ENCODE results near the gene TSBP1. TPM values are rescaled to one million over a fixed set of nuclear protein-coding genes. Genes with fewer than 3 reads are reported as not detected.
"Not testable (repeated sequence)": the region's sequence is repeated elsewhere in the genome, so short reads cannot be mapped to it uniquely, and the experiment has no call there.

The TSBP1 gene
- total and polyA plus RNA-seq, 4 donors: not detected

DNA sequence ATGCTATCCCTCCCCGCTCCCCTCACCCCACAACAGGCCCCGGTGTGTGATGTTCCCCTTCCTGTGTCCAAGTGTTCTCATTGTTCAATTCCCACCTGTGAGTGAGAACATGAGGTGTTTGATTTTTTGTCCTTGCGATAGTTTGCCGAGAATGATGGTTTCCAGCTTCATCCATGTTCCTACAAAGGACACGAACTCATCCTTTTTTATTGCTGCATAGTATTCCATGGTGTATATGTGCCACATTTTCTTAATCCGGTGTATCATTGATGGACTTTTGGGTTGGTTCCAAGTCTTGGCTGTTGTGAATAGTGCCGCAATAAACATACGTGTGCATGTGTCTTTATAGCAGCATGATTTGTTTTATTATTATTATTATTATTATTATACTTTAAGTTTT lies 13.2 kb downstream of the TSBP1 start:
- H3K27ac ChIP-seq (ENCODE audit: low read depth in 1 of 2, low read length in 2 of 2); ATAC-seq (ENCODE audit: low FRiP score); H3K4me3 ChIP-seq (ENCODE audit: low read length in 2 of 2); H3K4me1 ChIP-seq (ENCODE audit: control insufficient read depth in 1 of 2, insufficient read depth in 2 of 2, low read length in 2 of 2); H3K9me3 ChIP-seq (ENCODE audit: control insufficient read depth, low read length); H3K27me3 ChIP-seq (ENCODE audit: control insufficient read depth in 1 of 2, insufficient read depth in 2 of 2, low read length in 1 of 2); DNase-seq; intact Hi-C loops (cut with DNase I); H3K36me3 ChIP-seq (ENCODE audit: control insufficient read depth in 1 of 2, insufficient read depth in 2 of 2, low read length in 1 of 2): not testable (repeated sequence)
- 78 to 84% methylated on average over 6 to 8 of the region's 8 CpGs for WGBS, 2 donors

DNA sequence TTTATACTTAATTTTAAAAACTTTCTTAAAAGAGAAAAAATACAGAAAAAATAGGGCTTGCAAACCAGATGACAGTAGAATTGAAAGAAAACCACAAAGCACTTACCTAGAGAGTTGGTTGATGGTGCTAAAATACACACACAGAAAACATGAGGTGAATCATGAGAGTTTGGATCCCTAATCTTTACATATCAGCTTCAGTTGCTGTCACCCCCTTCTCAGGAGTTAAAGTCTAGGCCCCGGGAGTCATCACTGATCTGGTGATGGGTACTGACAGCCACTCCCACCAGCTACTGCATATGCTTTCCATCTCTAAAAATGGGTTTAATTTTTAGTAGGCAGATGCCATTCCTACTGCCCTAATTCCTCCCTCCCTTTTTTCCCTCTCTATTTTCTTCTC lies 16.7 kb downstream of the TSBP1 start:
- ATAC-seq (ENCODE audit: low FRiP score): no peak
- DNase-seq: no peak
- 61 to 62% methylated on average over 1 of the region's 1 CpG for WGBS, 2 donors

DNA sequence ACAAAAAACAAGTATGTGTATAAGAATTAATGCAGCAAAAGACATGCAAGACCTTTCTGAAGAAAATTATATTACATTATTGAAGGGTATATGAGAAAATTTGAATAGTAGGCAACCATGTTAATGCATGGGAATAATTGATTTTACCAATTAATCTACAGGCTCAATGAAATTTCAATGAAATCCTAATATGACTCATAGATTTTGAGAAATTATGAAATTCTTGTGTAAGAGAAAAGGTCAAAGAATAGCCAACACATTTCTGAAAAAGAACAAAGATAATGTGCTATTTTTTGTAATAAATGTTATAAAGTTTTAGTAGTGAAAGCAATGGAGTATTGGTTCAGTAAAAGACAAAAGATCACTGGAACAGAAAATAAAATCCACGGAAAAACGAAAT lies 18.4 kb downstream of the TSBP1 start:
- Histone ChIP-seq H3K4me1 (ENCODE audit: control insufficient read depth in 1 of 2, insufficient read depth in 2 of 2, low read length in 2 of 2) (no peaks in the 10 kb centered on the region), H3K36me3 (ENCODE audit: control insufficient read depth in 1 of 2, insufficient read depth in 2 of 2, low read length in 1 of 2) (no peaks in the 10 kb centered on the region)
- no peak for ATAC-seq (ENCODE audit: low FRiP score)

More for the DNA sequence above, 16.7 kb downstream of the TSBP1 start:
- H3K27me3 ChIP-seq (ENCODE audit: control insufficient read depth in 1 of 2, insufficient read depth in 2 of 2, low read length in 1 of 2): no peaks in the 10 kb centered on the region
- H3K4me3 ChIP-seq (ENCODE audit: low read length in 2 of 2): no peak overlapping the region
- no peaks in the 10 kb centered on the region for H3K36me3 ChIP-seq (ENCODE audit: control insufficient read depth in 1 of 2, insufficient read depth in 2 of 2, low read length in 1 of 2)
- H3K4me1 ChIP-seq (ENCODE audit: control insufficient read depth in 1 of 2, insufficient read depth in 2 of 2, low read length in 2 of 2): no peaks in the 10 kb centered on the region
- intact Hi-C loops (cut with DNase I): no loop called here
- no peaks in the 10 kb centered on the region for H3K9me3 ChIP-seq (ENCODE audit: control insufficient read depth, low read length)
- no peak overlapping the region for H3K27ac ChIP-seq (ENCODE audit: low read depth in 1 of 2, low read length in 2 of 2)

DNA sequence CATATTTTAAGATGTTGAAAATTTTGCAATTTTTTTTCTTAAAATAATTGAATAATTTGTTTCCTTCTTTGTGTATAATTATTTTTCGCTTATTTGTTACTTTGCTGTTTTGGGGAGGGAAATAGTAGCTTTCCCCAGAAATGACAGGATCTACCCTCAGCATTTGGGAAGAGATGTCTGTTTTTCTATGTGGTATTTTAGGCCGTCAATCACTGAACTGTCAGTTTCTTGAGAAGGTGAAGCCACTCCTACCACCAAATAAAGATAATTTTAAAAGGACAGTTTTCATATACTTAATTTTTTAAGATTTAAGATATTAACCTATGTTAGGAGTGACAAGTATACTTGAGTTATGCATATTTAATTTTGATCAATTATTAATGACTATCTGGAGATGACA lies 31.5 kb downstream of the TSBP1 start:
- H3K4me1 ChIP-seq (ENCODE audit: control insufficient read depth in 1 of 2, insufficient read depth in 2 of 2, low read length in 2 of 2): no peaks in the 10 kb centered on the region
- H3K27ac ChIP-seq (ENCODE audit: low read depth in 1 of 2, low read length in 2 of 2): no peak overlapping the region
- WGBS, 2 donors: 75 to 88% methylated on average over 2 of the region's 2 CpGs
- DNase-seq (no peak), ATAC-seq (ENCODE audit: low FRiP score) (no peak)
- intact Hi-C loops (cut with DNase I): no loop called here
- H3K4me3 ChIP-seq (ENCODE audit: low read length in 2 of 2): no peak overlapping the region
- H3K36me3 ChIP-seq (ENCODE audit: control insufficient read depth in 1 of 2, insufficient read depth in 2 of 2, low read length in 1 of 2): no peaks in the 10 kb centered on the region
- H3K9me3 ChIP-seq (ENCODE audit: control insufficient read depth, low read length): no peaks in the 10 kb centered on the region
- H3K27me3 ChIP-seq (ENCODE audit: control insufficient read depth in 1 of 2, insufficient read depth in 2 of 2, low read length in 1 of 2): peaks cover 0 to 5% of the 10 kb centered on the region in 2 donors

More for the DNA sequence above, 18.4 kb downstream of the TSBP1 start:
- Histone ChIP-seq H3K4me3 (ENCODE audit: low read length in 2 of 2) (no peak overlapping the region), H3K27ac (ENCODE audit: low read depth in 1 of 2, low read length in 2 of 2) (no peak overlapping the region), H3K9me3 (ENCODE audit: control insufficient read depth, low read length) (no peaks in the 10 kb centered on the region), H3K27me3 (ENCODE audit: control insufficient read depth in 1 of 2, insufficient read depth in 2 of 2, low read length in 1 of 2) (no peaks in the 10 kb centered on the region)
- no peak for DNase-seq
- intact Hi-C loops (cut with DNase I): no loop called here
- WGBS, 2 donors: 76 to 86% methylated on average over 2 of the region's 2 CpGs

DNA sequence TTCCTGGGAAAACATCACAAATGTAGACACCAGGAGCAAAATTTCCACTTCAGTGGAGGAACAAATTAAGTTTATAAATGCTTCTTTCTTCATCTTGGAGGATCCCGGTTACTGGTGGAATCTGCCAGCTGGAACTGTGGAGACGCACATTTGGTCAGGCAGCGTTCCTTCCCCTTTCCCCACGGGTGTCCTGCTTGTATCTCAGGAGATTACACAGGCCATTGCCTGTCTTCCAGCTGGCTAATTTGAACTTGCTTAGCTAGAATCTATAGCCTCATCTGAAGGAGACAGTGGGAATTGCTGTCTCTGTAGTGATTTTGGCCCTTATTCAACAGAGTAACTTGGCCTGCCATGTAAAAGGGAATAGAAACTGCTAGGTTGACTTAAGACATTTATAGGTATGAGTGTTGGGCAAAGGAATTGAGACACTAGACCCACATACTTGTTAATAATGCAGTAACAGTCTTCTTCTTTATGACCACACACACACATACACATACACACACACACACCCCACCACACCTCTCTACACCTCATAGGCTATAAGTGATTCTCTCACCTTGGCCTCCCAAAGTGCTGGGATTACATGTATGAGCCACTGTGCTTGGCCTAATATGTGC lies 34.4 kb downstream of the TSBP1 start:
- intact Hi-C loops (cut with DNase I): no loop called here
- DNase-seq (no peak), ATAC-seq (ENCODE audit: low FRiP score) (no peak)

DNA sequence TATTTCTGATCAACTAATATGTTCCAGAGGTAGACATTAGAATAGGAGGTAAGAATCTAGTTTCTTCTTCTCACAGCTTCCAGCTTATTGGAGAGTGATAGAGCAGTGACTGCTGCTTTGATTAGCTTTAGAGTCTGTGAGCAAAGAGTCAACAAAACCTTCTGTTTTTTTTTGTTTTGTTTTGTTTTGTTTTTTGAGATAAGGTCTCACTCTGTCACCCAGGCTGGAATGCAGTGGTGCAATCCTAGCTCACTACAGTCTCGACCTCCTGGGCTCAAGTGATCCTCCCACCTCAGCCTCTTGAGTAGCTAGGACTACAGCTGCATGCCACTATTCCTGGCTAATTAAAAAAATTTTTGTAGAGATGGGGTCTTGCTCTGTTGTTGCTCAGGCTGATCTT lies 39.3 kb downstream of the TSBP1 start:
- H3K36me3 ChIP-seq (ENCODE audit: control insufficient read depth in 1 of 2, insufficient read depth in 2 of 2, low read length in 1 of 2): no peaks in the 10 kb centered on the region
- 71 to 75% methylated on average over 1 of the region's 1 CpG for WGBS, 2 donors

More for the DNA sequence above, 34.4 kb downstream of the TSBP1 start:
- Histone ChIP-seq H3K27me3 (ENCODE audit: control insufficient read depth in 1 of 2, insufficient read depth in 2 of 2, low read length in 1 of 2) (peaks cover 0 to 5% of the 10 kb centered on the region in 2 donors), H3K9me3 (ENCODE audit: control insufficient read depth, low read length) (no peaks in the 10 kb centered on the region), H3K36me3 (ENCODE audit: control insufficient read depth in 1 of 2, insufficient read depth in 2 of 2, low read length in 1 of 2) (no peaks in the 10 kb centered on the region), H3K4me1 (ENCODE audit: control insufficient read depth in 1 of 2, insufficient read depth in 2 of 2, low read length in 2 of 2) (no peaks in the 10 kb centered on the region), H3K27ac (ENCODE audit: low read depth in 1 of 2, low read length in 2 of 2) (no peak overlapping the region), H3K4me3 (ENCODE audit: low read length in 2 of 2) (no peak overlapping the region)
- 77 to 78% methylated on average over 4 of the region's 4 CpGs for WGBS, 2 donors

DNA sequence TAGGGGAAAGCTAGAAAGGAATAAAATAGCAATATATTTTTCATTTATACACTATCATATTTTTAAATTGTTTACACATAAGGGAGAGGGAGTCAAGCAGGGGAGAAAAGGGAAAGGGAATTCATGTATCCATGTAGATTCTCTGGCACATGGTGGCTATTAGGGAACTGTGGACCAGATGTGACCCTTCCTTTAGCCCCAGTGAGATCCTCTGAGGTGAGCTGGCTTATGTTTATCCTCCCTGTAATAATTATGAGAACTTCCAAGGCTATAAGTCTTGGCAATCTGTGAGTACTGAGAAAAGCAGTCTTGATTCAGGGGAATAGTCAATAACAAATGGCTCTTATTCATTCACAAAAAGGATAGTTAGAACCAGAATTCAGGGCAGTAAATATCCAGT lies 42.6 kb downstream of the TSBP1 start:
- intact Hi-C loops (cut with DNase I): no loop called here
- Histone ChIP-seq H3K9me3 (ENCODE audit: control insufficient read depth, low read length) (no peaks in the 10 kb centered on the region), H3K4me3 (ENCODE audit: low read length in 2 of 2) (no peak overlapping the region), H3K4me1 (ENCODE audit: control insufficient read depth in 1 of 2, insufficient read depth in 2 of 2, low read length in 2 of 2) (no peaks in the 10 kb centered on the region), H3K36me3 (ENCODE audit: control insufficient read depth in 1 of 2, insufficient read depth in 2 of 2, low read length in 1 of 2) (no peaks in the 10 kb centered on the region), H3K27me3 (ENCODE audit: control insufficient read depth in 1 of 2, insufficient read depth in 2 of 2, low read length in 1 of 2) (no peaks in the 10 kb centered on the region), H3K27ac (ENCODE audit: low read depth in 1 of 2, low read length in 2 of 2) (no peak overlapping the region)
- no peak for ATAC-seq (ENCODE audit: low FRiP score)
- DNase-seq: no peak

More for the DNA sequence above, 39.3 kb downstream of the TSBP1 start:
- H3K9me3 ChIP-seq (ENCODE audit: control insufficient read depth, low read length): no peaks in the 10 kb centered on the region
- intact Hi-C loops (cut with DNase I): no loop called here
- ATAC-seq (ENCODE audit: low FRiP score) (no peak), DNase-seq (no peak)
- H3K4me3 ChIP-seq (ENCODE audit: low read length in 2 of 2): no peak overlapping the region
- H3K27ac ChIP-seq (ENCODE audit: low read depth in 1 of 2, low read length in 2 of 2): no peak overlapping the region
- H3K4me1 ChIP-seq (ENCODE audit: control insufficient read depth in 1 of 2, insufficient read depth in 2 of 2, low read length in 2 of 2): no peaks in the 10 kb centered on the region
- H3K27me3 ChIP-seq (ENCODE audit: control insufficient read depth in 1 of 2, insufficient read depth in 2 of 2, low read length in 1 of 2): peaks cover 0 to 4% of the 10 kb centered on the region in 2 donors

DNA sequence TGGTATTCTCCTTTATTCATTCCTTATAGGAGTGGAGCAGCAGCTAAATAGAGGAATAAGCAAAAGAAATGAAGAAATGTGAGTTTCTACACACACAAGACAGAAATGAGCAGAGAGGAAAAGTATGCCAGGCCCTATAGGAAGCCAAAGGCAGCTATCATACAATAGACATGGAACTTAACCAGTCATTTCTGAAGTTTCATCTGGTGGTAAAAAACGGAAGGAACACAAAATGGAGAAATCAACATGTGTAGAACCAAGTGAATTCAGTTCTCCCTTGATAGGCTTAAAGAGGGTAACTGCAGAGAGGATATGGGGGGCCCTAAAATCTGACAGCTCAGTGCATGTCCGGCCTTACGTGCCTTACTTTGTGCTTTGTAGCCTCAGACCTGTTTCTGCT lies 44.6 kb downstream of the TSBP1 start:
- intact Hi-C loops (cut with DNase I): no loop called here
- WGBS, 2 donors: 85 to 90% methylated on average over 3 of the region's 3 CpGs
- no peaks in the 10 kb centered on the region for H3K27me3 ChIP-seq (ENCODE audit: control insufficient read depth in 1 of 2, insufficient read depth in 2 of 2, low read length in 1 of 2)
- no peak overlapping the region for H3K4me3 ChIP-seq (ENCODE audit: low read length in 2 of 2)
- DNase-seq (no peak), ATAC-seq (ENCODE audit: low FRiP score) (no peak)
- H3K27ac ChIP-seq (ENCODE audit: low read depth in 1 of 2, low read length in 2 of 2): no peak overlapping the region
- no peaks in the 10 kb centered on the region for H3K36me3 ChIP-seq (ENCODE audit: control insufficient read depth in 1 of 2, insufficient read depth in 2 of 2, low read length in 1 of 2)
- no peaks in the 10 kb centered on the region for H3K4me1 ChIP-seq (ENCODE audit: control insufficient read depth in 1 of 2, insufficient read depth in 2 of 2, low read length in 2 of 2)
- H3K9me3 ChIP-seq (ENCODE audit: control insufficient read depth, low read length): no peaks in the 10 kb centered on the region

DNA sequence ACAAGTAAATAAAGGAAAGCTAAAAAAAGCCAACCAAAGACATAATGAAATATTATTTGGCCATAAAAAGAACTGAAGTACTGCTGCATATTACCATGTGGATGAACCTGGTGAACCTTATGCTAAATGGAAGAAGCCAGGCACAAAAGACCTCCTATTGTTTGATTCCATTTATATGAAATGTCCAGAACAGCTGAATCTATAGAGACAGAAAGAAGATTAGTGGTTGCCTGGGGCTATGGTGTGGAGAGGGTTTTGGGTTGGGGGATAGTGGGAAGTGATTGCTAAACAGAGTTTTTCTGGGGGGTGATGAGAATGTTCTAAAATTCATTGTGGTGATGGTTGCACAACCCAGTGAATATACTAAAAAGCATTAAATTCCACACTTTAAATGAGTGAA lies 53.2 kb downstream of the TSBP1 start:
- Histone ChIP-seq H3K27me3 (ENCODE audit: control insufficient read depth in 1 of 2, insufficient read depth in 2 of 2, low read length in 1 of 2) (no peaks in the 10 kb centered on the region), H3K4me3 (ENCODE audit: low read length in 2 of 2) (no peak overlapping the region), H3K4me1 (ENCODE audit: control insufficient read depth in 1 of 2, insufficient read depth in 2 of 2, low read length in 2 of 2) (no peaks in the 10 kb centered on the region), H3K27ac (ENCODE audit: low read depth in 1 of 2, low read length in 2 of 2) (no peak overlapping the region), H3K36me3 (ENCODE audit: control insufficient read depth in 1 of 2, insufficient read depth in 2 of 2, low read length in 1 of 2) (no peaks in the 10 kb centered on the region), H3K9me3 (ENCODE audit: control insufficient read depth, low read length) (no peaks in the 10 kb centered on the region)
- intact Hi-C loops (cut with DNase I): no loop called here
- no peak for ATAC-seq (ENCODE audit: low FRiP score)
- no peak for DNase-seq
